ENCODE measurements around the gene GNPTG. TPM values are rescaled to one million over a fixed set of nuclear protein-coding genes. Genes with fewer than 3 reads are reported as not detected.

The GNPTG gene
- total and polyA plus RNA-seq, 2 of the 13 experiments (the other 11 are each of a cell fraction or from before 2014, with no cell fraction given) = 22.7 to 71.1 TPM

DNA sequence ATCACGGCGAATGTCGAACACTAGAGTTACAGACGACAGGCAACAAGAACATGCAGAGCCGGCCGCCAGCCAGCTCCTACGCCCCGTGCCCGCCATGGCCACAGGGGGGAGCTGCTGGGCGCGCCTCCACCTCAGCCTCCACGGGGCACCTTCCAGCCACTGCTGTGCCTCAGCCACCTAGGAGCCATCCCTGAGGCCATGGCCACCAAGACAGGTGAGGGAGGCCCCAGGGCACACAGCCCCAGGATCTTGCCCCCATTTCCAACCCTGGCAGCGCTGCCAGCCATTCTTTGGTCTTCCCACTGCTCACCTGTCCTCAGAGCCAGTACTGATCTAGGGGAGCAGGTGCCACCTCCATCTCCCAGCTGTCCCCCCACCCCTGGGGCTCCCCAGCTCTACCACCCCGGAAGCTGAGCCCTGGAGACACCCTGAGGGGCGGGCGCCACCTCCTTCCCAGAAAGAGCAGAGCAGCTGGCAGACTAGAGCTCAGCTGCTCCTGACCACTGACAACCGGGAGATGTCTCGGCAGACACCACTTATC lies 11.8 kb downstream of the GNPTG start (continued):
- TF ChIP-seq NFKBIZ (CRISPR knock-in tag; IDR thresholded peaks at IDR 0.05) (no peak), ZNF256 (CRISPR knock-in tag; conservative IDR thresholded peaks at IDR 0.05) (no peak), DNMT1 (CRISPR knock-in tag; IDR thresholded peaks at IDR 0.05) (no peak), TBP (CRISPR knock-in tag; IDR thresholded peaks at IDR 0.05) (no peak), TEAD3 (CRISPR knock-in tag; optimal IDR thresholded peaks at IDR 0.05; ENCODE audit: borderline replicate concordance) (peak; percentile 34), IRX3 (CRISPR knock-in tag; IDR thresholded peaks at IDR 0.05; ENCODE audit: borderline replicate concordance, low read depth) (no peak), ZNF496 (CRISPR knock-in tag; IDR thresholded peaks at IDR 0.05; ENCODE audit: insufficient replicate concordance) (no peak), ATM (IDR thresholded peaks at IDR 0.05; ENCODE audit: borderline replicate concordance) (no peak), ZNF431 (CRISPR knock-in tag; IDR thresholded peaks at IDR 0.05; ENCODE audit: borderline replicate concordance, low read depth) (no peak), ZNF530 (CRISPR knock-in tag; IDR thresholded peaks at IDR 0.05; ENCODE audit: low read depth) (no peak), ZNF232 (CRISPR knock-in tag; IDR thresholded peaks at IDR 0.05; ENCODE audit: borderline replicate concordance) (no peak), ZNF326 (CRISPR knock-in tag; IDR thresholded peaks at IDR 0.05; ENCODE audit: borderline replicate concordance) (no peak), REL (CRISPR knock-in tag; conservative IDR thresholded peaks at IDR 0.05) (no peak), PHF5A (CRISPR knock-in tag; IDR thresholded peaks at IDR 0.05; ENCODE audit: low read depth, unreplicated experiment) (no peak)
- TF ChIP-seq, protein P1, sequence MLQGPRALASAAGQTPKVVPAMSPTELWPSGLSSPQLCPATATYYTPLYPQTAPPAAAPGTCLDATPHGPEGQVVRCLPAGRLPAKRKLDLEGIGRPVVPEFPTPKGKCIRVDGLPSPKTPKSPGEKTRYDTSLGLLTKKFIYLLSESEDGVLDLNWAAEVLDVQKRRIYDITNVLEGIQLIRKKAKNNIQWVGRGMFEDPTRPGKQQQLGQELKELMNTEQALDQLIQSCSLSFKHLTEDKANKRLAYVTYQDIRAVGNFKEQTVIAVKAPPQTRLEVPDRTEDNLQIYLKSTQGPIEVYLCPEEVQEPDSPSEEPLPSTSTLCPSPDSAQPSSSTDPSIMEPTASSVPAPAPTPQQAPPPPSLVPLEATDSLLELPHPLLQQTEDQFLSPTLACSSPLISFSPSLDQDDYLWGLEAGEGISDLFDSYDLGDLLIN (CRISPR knock-in tag; IDR thresholded peaks at IDR 0.05; ENCODE audit: borderline replicate concordance) = no peak
- TF ChIP-seq, protein P2, sequence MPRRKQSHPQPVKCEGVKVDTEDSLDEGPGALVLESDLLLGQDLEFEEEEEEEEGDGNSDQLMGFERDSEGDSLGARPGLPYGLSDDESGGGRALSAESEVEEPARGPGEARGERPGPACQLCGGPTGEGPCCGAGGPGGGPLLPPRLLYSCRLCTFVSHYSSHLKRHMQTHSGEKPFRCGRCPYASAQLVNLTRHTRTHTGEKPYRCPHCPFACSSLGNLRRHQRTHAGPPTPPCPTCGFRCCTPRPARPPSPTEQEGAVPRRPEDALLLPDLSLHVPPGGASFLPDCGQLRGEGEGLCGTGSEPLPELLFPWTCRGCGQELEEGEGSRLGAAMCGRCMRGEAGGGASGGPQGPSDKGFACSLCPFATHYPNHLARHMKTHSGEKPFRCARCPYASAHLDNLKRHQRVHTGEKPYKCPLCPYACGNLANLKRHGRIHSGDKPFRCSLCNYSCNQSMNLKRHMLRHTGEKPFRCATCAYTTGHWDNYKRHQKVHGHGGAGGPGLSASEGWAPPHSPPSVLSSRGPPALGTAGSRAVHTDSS (CRISPR knock-in tag; conservative IDR thresholded peaks at IDR 0.05) = no peak
- TF ChIP-seq, protein P3, sequence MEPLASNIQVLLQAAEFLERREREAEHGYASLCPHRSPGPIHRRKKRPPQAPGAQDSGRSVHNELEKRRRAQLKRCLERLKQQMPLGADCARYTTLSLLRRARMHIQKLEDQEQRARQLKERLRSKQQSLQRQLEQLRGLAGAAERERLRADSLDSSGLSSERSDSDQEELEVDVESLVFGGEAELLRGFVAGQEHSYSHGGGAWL (CRISPR knock-in tag; IDR thresholded peaks at IDR 0.05) = no peak
- TF ChIP-seq, protein P4, sequence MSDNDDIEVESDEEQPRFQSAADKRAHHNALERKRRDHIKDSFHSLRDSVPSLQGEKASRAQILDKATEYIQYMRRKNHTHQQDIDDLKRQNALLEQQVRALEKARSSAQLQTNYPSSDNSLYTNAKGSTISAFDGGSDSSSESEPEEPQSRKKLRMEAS (IDR thresholded peaks at IDR 0.05) = no peak
- TF ChIP-seq, protein P5, sequence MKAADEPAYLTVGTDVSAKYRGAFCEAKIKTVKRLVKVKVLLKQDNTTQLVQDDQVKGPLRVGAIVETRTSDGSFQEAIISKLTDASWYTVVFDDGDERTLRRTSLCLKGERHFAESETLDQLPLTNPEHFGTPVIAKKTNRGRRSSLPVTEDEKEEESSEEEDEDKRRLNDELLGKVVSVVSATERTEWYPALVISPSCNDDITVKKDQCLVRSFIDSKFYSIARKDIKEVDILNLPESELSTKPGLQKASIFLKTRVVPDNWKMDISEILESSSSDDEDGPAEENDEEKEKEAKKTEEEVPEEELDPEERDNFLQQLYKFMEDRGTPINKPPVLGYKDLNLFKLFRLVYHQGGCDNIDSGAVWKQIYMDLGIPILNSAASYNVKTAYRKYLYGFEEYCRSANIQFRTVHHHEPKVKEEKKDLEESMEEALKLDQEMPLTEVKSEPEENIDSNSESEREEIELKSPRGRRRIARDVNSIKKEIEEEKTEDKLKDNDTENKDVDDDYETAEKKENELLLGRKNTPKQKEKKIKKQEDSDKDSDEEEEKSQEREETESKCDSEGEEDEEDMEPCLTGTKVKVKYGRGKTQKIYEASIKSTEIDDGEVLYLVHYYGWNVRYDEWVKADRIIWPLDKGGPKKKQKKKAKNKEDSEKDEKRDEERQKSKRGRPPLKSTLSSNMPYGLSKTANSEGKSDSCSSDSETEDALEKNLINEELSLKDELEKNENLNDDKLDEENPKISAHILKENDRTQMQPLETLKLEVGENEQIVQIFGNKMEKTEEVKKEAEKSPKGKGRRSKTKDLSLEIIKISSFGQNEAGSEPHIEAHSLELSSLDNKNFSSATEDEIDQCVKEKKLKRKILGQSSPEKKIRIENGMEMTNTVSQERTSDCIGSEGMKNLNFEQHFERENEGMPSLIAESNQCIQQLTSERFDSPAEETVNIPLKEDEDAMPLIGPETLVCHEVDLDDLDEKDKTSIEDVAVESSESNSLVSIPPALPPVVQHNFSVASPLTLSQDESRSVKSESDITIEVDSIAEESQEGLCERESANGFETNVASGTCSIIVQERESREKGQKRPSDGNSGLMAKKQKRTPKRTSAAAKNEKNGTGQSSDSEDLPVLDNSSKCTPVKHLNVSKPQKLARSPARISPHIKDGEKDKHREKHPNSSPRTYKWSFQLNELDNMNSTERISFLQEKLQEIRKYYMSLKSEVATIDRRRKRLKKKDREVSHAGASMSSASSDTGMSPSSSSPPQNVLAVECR (CRISPR knock-in tag; IDR thresholded peaks at IDR 0.05; ENCODE audit: borderline replicate concordance) = peak; percentile 49; the same call in 1 of the 2 replicates
- TF ChIP-seq, protein P6, sequence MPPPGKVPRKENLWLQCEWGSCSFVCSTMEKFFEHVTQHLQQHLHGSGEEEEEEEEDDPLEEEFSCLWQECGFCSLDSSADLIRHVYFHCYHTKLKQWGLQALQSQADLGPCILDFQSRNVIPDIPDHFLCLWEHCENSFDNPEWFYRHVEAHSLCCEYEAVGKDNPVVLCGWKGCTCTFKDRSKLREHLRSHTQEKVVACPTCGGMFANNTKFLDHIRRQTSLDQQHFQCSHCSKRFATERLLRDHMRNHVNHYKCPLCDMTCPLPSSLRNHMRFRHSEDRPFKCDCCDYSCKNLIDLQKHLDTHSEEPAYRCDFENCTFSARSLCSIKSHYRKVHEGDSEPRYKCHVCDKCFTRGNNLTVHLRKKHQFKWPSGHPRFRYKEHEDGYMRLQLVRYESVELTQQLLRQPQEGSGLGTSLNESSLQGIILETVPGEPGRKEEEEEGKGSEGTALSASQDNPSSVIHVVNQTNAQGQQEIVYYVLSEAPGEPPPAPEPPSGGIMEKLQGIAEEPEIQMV (CRISPR knock-in tag; IDR thresholded peaks at IDR 0.05; ENCODE audit: low read depth) = no peak
